GM23248 (cell line): Measurements from ENCODE around the gene IRAK1. TPM values are rescaled to one million over a fixed set of nuclear protein-coding genes. Genes with fewer than 3 reads are reported as not detected.

ENCODE experiments used
- DNase-seq: peaks from one replicate; pipeline ENCODE4 v3.0.0-alpha.2; 2015
- H2AFZ ChIP-seq: fragments of 200-600 bp; sonication (generic); 2 replicates; pipeline ENCODE4 v1.6.1; 2016; ENCODE audit warnings: antibody characterized with exemption
- H3F3A ChIP-seq: fragments of 200-600 bp; sonication (generic); 2 replicates; pipeline ENCODE4 v1.6.1; 2016; ENCODE audit warnings: mild to moderate bottlenecking, antibody characterized with exemption, mixed run types; ENCODE audit not compliant: insufficient read depth
- H3K27ac ChIP-seq: fragments of 200-600 bp; sonication (generic); 2 replicates; pipeline ENCODE4 v1.5.1; 2016; ENCODE audit warnings: mild to moderate bottlenecking
- H3K27me3 ChIP-seq: fragments of 200-600 bp; sonication (generic); replicated peaks from 2 replicates; pipeline ENCODE4 v1.6.1; 2016; ENCODE audit warnings: mild to moderate bottlenecking; ENCODE audit not compliant: insufficient read depth
- H3K36me3 ChIP-seq: fragments of 200-600 bp; sonication (generic); 2 replicates; pipeline ENCODE4 v1.6.1; 2016; ENCODE audit warnings: low read depth, mild to moderate bottlenecking
- H3K4me1 ChIP-seq: fragments of 200-600 bp; sonication (generic); 2 replicates; pipeline ENCODE4 v1.6.1; 2016; ENCODE audit warnings: mild to moderate bottlenecking; ENCODE audit not compliant: insufficient read depth
- H3K4me2 ChIP-seq: fragments of 200-600 bp; sonication (generic); one replicate; pipeline ENCODE4 v1.6.1; 2016; ENCODE audit warnings: mild to moderate bottlenecking; ENCODE audit not compliant: unreplicated experiment
- H3K4me3 ChIP-seq: fragments of 200-600 bp; sonication (generic); 2 replicates; pipeline ENCODE4 v1.5.1; 2016; ENCODE audit warnings: mild to moderate bottlenecking
- H3K79me2 ChIP-seq: fragments of 200-600 bp; sonication (generic); 2 replicates; pipeline ENCODE4 v1.6.1; 2016; ENCODE audit warnings: mild to moderate bottlenecking; ENCODE audit not compliant: insufficient read depth
- H3K9ac ChIP-seq: fragments of 200-600 bp; sonication (generic); 2 replicates; pipeline ENCODE4 v1.6.1; 2016; ENCODE audit warnings: mild to moderate bottlenecking
- H3K9me2 ChIP-seq: fragments of 200-600 bp; sonication (generic); 2 replicates; pipeline ENCODE4 v1.6.1; 2016; ENCODE audit warnings: mixed run types, mild to moderate bottlenecking, moderate library complexity; ENCODE audit not compliant: insufficient read depth
- H3K9me3 ChIP-seq: fragments of 200-600 bp; sonication (generic); one replicate; pipeline ENCODE4 v1.6.1; 2017; ENCODE audit warnings: low read depth
- H4K20me1 ChIP-seq: fragments of 200-600 bp; sonication (generic); 2 replicates; pipeline ENCODE4 v1.6.0; 2016; ENCODE audit not compliant: insufficient read depth
- EZH2 ChIP-seq: fragments of 200-600 bp; sonication (generic); IDR thresholded peaks from 2 replicates; pipeline ENCODE4 v1.6.1; 2018; ENCODE audit warnings: antibody characterized with exemption, mild to moderate bottlenecking; ENCODE audit not compliant: insufficient read depth, poor library complexity, severe bottlenecking
- EZH2phosphoT487 ChIP-seq: fragments of 200-600 bp; sonication (generic); IDR thresholded peaks from 2 replicates; pipeline ENCODE4 v1.6.1; 2018; ENCODE audit warnings: antibody characterized with exemption, moderate library complexity, mild to moderate bottlenecking, low read depth; ENCODE audit not compliant: insufficient read depth
- WGBS, 2 experiments: methylation state at CpG; one replicate each; pipeline ENCODE4 v1.1.6; 2015 to 2017; ENCODE audit warnings: low lambda C conversion rate in 2 of 2, low coverage in 1 of 2; ENCODE audit errors: missing lambda C conversion rate in 2 of 2; 5-methylcytosine and 5-hydroxymethylcytosine counted together
- in situ Hi-C: fragments of 300-500 bp; cut with MboI; formaldehyde crosslinking; loops from 2 replicates; pipeline ENCODE4 v1.15.0; 2020
- polyA plus RNA-seq: library from polyadenylated mRNA; unstranded; fragments of >200 nt; fragmentation: Nextera tagmentation; extraction: Ambion mirVana; gene quantifications from 2 replicates; pipeline ENCODE4 v1.2.1, GENCODE V29; 2016
- total RNA-seq: library from RNA; depleted of rRNA; stranded (reverse); fragments of >200 nt; shearing (Covaris generic); gene quantifications from 2 replicates; pipeline ENCODE4 v1.2.3, GENCODE V29; 2014

IRAK1 gene
- total and polyA plus RNA-seq, 2 experiments from 2014 or later, result 54.7 to 58.7 TPM

- in situ Hi-C loops, result no loop called here
- no peaks in the 10 kb centered on the region for H3K27me3 ChIP-seq
Measured at GRCh38 chrX:154029439-154029838, 9.7 kb upstream of the IRAK1 start.

GRCh38 chrX:154028502-154029184 lies 8.9 kb upstream of the IRAK1 start:
- Histone ChIP-seq H3K27me3 (no peaks in the 10 kb centered on the region), H3K9ac (no peak overlapping the region), H3K27ac (no peak overlapping the region), H3K79me2 (peaks cover 31% of the 10 kb centered on the region), H2AFZ (no peak overlapping the region), H3K4me2 (no peak overlapping the region), H3K9me3 (no peaks in the 10 kb centered on the region), H3K9me2 (no peaks in the 10 kb centered on the region), H3K4me3 (no peak overlapping the region), H3K36me3 (no peaks in the 10 kb centered on the region), H3K4me1 (no peaks in the 10 kb centered on the region), H4K20me1 (no peaks in the 10 kb centered on the region), H3F3A (no peaks in the 10 kb centered on the region)
- no peak for DNase-seq
- 86 to 100% methylated on average over 9 to 13 of the region's 13 CpGs for WGBS, 2 experiments
- TF ChIP-seq EZH2phosphoT487, result no peak
- no peak for TF ChIP-seq EZH2
- in situ Hi-C loops, result no loop called here

More at GRCh38 chrX:154029439-154029838, 9.7 kb upstream of the IRAK1 start:
- H3K4me3 ChIP-seq, result no peak overlapping the region
- no peaks in the 10 kb centered on the region for H3K4me1 ChIP-seq
- 88 to 100% methylated on average over 3 to 8 of the region's 8 CpGs for WGBS, 2 experiments
- no peak for DNase-seq
- no peaks in the 10 kb centered on the region for H3F3A ChIP-seq
- no peak overlapping the region for H2AFZ ChIP-seq
- no peak overlapping the region for H3K9ac ChIP-seq
- no peaks in the 10 kb centered on the region for H3K9me2 ChIP-seq
- no peak overlapping the region for H3K27ac ChIP-seq
- no peaks in the 10 kb centered on the region for H4K20me1 ChIP-seq
- no peak for TF ChIP-seq EZH2
- no peak for TF ChIP-seq EZH2phosphoT487
- H3K36me3 ChIP-seq, result no peaks in the 10 kb centered on the region
- H3K4me2 ChIP-seq, result no peak overlapping the region
- H3K9me3 ChIP-seq, result no peaks in the 10 kb centered on the region
- H3K79me2 ChIP-seq, result peaks cover 31% of the 10 kb centered on the region

GRCh38 chrX:154027986-154028385 lies 8.3 kb upstream of the IRAK1 start:
- Histone ChIP-seq H3K4me1 (no peaks in the 10 kb centered on the region), H4K20me1 (no peaks in the 10 kb centered on the region), H3K27me3 (no peaks in the 10 kb centered on the region), H2AFZ (no peak overlapping the region), H3K9me3 (no peaks in the 10 kb centered on the region), H3K36me3 (no peaks in the 10 kb centered on the region), H3K79me2 (peaks cover 29% of the 10 kb centered on the region; the same call in 1 of the 2 replicates), H3F3A (no peaks in the 10 kb centered on the region), H3K9me2 (no peaks in the 10 kb centered on the region), H3K4me3 (no peak overlapping the region), H3K27ac (no peak overlapping the region), H3K9ac (no peak overlapping the region), H3K4me2 (no peak overlapping the region)
- no peak for TF ChIP-seq EZH2
- TF ChIP-seq EZH2phosphoT487, result no peak
- in situ Hi-C loops, result no loop called here
- WGBS, 2 experiments, result 100% methylated on average over 1 of the region's 1 CpG
- DNase-seq, result no peak

- H3K27ac ChIP-seq, result no peak overlapping the region
- H3K4me3 ChIP-seq, result no peak overlapping the region
- H3K9ac ChIP-seq, result no peak overlapping the region
- H4K20me1 ChIP-seq, result no peaks in the 10 kb centered on the region
- 74 to 89% methylated on average over 5 to 6 of the region's 6 CpGs for WGBS, 2 experiments
- H3K27me3 ChIP-seq, result no peaks in the 10 kb centered on the region
- no peak for DNase-seq
- no peaks in the 10 kb centered on the region for H3K36me3 ChIP-seq
- H3F3A ChIP-seq, result peaks cover 4% of the 10 kb centered on the region; the same call in 1 of the 2 replicates
- TF ChIP-seq EZH2phosphoT487 (no peak), EZH2 (no peak)
- no peaks in the 10 kb centered on the region for H3K9me2 ChIP-seq
- no peak overlapping the region for H2AFZ ChIP-seq
- H3K4me1 ChIP-seq, result 0 out of 2 replicates have a peak, but pooled peaks cover 3% of the 10 kb centered on the region
- no peak overlapping the region for H3K4me2 ChIP-seq
- peaks cover 20% of the 10 kb centered on the region; the same call in 1 of the 2 replicates for H3K79me2 ChIP-seq
- in situ Hi-C loops, result no loop called here
- H3K9me3 ChIP-seq, result no peaks in the 10 kb centered on the region
Measured at GRCh38 chrX:154027022-154027402, 7.3 kb upstream of the IRAK1 start.
